Epithelial cell of proximal tubule (primary cell): ENCODE data around the gene ZNHIT1. TPM values are rescaled to one million over a fixed set of nuclear protein-coding genes. Genes with fewer than 3 reads are reported as not detected.
A peak's percentile ranks its signal among the peaks of the same experiment; 100 is the strongest.

Experiments used
- DNase-seq: peaks from one replicate; pipeline ENCODE4 v3.0.0-alpha.2; 2011; ENCODE audit warnings: low read depth
- H3K4me3 ChIP-seq: 2 replicates; pipeline ENCODE4 v1.5.1; 2011; ENCODE audit warnings: low read depth, mild to moderate bottlenecking, low read length
- CTCF ChIP-seq: conservative IDR thresholded peaks from 2 replicates; pipeline ENCODE4 v1.5.1; 2012; ENCODE audit warnings: low read depth, mild to moderate bottlenecking, low read length
- total RNA-seq: library from RNA; depleted of rRNA; stranded (reverse); fragments of >200 nt; gene quantifications from 2 replicates; pipeline ENCODE4 v1.2.3, GENCODE V29; 2015

The ZNHIT1 gene
- total RNA-seq, 1 donor from 2014 or later: 129 TPM

DNA sequence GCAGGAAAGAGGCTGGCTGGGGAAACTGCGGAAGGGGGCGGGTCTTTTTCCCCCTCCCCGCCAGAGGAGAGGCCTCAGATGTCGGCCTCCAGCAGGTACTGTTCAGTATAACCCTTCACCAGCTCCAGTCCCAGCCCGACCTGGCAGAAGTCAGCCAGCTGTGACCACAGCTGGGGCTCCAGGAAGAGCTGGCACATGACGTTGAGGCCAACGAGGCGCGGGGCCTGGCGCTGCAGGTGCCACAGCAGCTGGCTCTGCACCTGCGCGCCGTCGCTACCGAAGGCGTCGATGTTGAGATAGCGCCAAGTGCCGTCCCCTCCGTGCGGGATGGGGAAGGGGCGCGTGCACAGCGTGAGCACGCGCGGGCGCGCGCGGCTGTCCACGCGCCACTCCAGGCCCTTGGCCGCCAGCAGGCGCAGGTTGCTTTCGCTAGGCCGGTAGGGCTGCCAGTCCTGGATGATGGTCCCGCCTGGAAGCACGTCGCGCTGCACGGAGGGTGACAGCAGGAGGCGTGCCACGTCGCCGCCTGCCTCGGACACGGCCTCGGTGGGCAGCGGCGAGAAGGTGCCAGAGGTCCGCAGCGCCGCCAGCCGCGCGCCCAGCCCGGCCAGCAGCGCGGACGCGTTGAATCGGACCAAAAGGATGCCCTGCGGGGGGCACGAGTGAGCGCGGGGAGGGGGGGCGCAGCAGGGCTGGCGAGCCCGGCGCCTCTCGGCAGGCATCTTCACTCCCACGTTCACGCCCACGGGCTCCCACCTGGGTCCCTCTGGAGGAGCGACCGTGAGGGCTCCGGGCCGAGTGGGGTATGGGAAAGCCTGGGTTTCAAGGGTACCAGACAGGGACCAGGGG lies 45.7 kb upstream of the ZNHIT1 start:
- peak overlapping the region; percentile 50 for H3K4me3 ChIP-seq
- DNase-seq: no peak
- no peak for TF ChIP-seq CTCF

GRCh38 chr7:101172854-101173751 lies 44.9 kb upstream of the ZNHIT1 start:
- H3K4me3 ChIP-seq: peak overlapping the region; percentile 50
- no peak for TF ChIP-seq CTCF
- no peak for DNase-seq

DNA sequence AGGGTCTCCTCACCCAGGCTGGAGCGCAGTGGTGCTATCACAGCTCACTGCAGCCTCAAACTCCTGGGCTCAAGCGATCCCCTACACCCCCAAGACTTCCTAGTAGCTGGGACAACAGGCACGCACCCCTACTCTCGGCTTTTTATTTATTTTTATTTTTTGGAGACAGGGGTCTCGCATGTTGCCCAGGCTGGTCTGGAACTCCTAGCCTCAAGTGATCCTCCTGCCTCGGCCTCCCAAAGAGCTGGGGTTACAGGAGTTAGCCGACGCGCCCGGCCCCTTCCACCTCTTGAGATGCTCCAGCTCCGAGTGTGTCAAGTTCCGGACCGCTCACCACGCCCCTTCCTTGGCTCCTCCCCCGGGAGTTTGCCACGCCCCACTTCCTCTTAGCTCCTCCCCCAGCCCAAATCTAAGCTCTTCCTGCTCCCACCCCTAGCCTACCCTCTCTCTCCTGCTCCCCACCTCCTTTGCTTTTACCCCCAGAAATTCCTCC lies 44.2 kb upstream of the ZNHIT1 start:
- peak overlapping the region; percentile 50 for H3K4me3 ChIP-seq
- DNase-seq: no peak
- TF ChIP-seq CTCF: no peak

DNA sequence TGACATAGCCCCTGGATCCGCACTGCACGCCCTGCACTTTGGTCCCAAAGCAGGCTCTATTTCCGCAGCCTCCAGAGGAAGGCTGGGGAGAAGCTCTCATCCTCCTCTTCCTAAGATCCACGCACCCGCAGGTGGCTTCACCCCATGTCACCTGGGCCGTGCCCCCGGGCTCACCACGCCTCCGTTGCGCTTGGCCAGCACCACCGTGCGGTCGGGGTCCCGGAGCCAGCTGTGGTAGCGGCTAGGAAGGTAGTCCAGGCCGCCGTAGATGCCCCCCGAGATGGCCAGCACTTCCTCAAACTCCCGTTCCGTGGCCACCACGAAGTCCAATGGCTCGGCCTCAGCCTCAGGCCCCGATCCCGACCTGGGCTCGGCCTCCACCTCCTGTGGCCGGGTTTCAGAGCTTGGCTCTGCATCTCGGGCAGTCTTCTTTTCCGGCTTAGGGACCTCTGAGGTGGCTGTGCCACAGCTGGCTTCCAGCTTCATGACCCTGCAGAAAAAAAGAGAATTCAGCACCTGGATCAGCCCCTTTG lies 43.6 kb upstream of the ZNHIT1 start:
- no peak for TF ChIP-seq CTCF
- no peak overlapping the region for H3K4me3 ChIP-seq
- no peak for DNase-seq

DNA sequence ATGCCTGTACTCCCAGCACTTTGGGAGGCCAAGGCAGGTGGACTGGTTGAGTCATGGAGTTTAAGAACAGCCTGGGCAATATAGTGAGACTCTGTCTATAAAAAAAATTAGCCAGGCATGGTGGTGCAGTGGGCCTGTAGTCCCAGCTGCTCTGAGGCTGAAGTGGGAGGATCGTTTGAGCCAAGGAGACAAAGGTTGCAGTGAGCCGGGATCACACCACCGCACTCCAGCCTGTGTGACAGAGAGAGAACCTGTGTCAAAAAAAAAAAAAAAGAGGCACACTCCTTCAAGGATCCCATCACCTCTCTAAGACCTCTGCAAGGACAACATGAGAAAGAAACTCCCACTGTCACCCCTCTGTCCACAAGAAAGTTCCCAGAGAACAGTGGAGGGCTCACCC lies 42.3 kb upstream of the ZNHIT1 start:
- no peak for TF ChIP-seq CTCF
- no peak overlapping the region for H3K4me3 ChIP-seq
- DNase-seq: no peak

- DNase-seq: no peak
- no peak overlapping the region for H3K4me3 ChIP-seq
- TF ChIP-seq CTCF: no peak
These were observed 40.3 kb upstream of the ZNHIT1 start for GRCh38 chr7:101177644-101178043.
